ENCODE measurements around the gene TRAF2. TPM values are rescaled to one million over a fixed set of nuclear protein-coding genes. Genes with fewer than 3 reads are reported as not detected.

TRAF2 gene
- total and polyA plus RNA-seq, 2 donors (not counting 1 experiment from before 2014, with no cell fraction given), result 25.5 to 54.5 TPM

- Mint-ChIP-seq H3K4me1 (peaks cover 49% of the 10 kb centered on the region), H3K27me3 (no peaks in the 10 kb centered on the region), H3K27ac (no peak overlapping the region), H3K4me3 (no peak overlapping the region), H3K9me3 (ENCODE audit: insufficient read depth) (no peaks in the 10 kb centered on the region)
- Histone ChIP-seq H3K4me2 (replicated peaks; ENCODE audit: low read depth, low read length, poor library complexity, severe bottlenecking) (no peak overlapping the region), H3K4me3 (ENCODE audit: control extremely low read depth in 1 of 5, extremely low read depth in 1 of 5, insufficient read depth in 1 of 5, low read depth in 2 of 5, low read length in 4 of 5) (no peak overlapping the region), H3K27me3 (replicated peaks in 1 of 4; ENCODE audit: control extremely low read depth in 1 of 4, control insufficient read depth in 3 of 4, insufficient read depth in 4 of 4, low read length in 3 of 4) (no peaks in the 10 kb centered on the region), H3K4me1 (ENCODE audit: control insufficient read depth in 2 of 2, insufficient read depth in 2 of 2, low read length in 2 of 2) (peaks cover 24 to 45% of the 10 kb centered on the region in 2 donors), H3K9ac (ENCODE audit: low read length) (no peak overlapping the region), H3K27ac (ENCODE audit: low read length in 2 of 2) (no peak overlapping the region), H3K36me3 (replicated peaks in 1 of 2; ENCODE audit: control extremely low read depth in 1 of 2, control insufficient read depth in 1 of 2, extremely low read depth in 1 of 2, insufficient read depth in 2 of 2, low read length in 1 of 2) (peaks cover 0 to 40% of the 10 kb centered on the region in 2 experiments), H3K79me2 (ENCODE audit: control insufficient read depth, insufficient read depth, low read length) (peaks cover 80% of the 10 kb centered on the region), H2AFZ (ENCODE audit: insufficient read depth, low read depth, low read length, poor library complexity, severe bottlenecking) (no peak overlapping the region), H4K20me1 (ENCODE audit: control insufficient read depth, insufficient read depth, low read length, poor library complexity, severe bottlenecking) (peaks cover 59% of the 10 kb centered on the region), H3K9me3 (ENCODE audit: control extremely low read depth in 1 of 3, control insufficient read depth in 2 of 3, insufficient read depth in 1 of 3, low read length in 2 of 3) (no peaks in the 10 kb centered on the region)
- DNase-seq (no peak), ATAC-seq (ENCODE audit: low read depth) (no peak)
- TF ChIP-seq EZH2 (IDR thresholded peaks at IDR 0.05; ENCODE audit: borderline replicate concordance, insufficient read depth, low read depth, low read length, poor library complexity, severe bottlenecking) (no peak), CTCF (IDR thresholded peaks at IDR 0.05) (no peak)
- POLR2A ChIA-PET, result interaction anchor here (0.6 kb wide), 1 partner anchor 99 kb away, joined by 7 read pairs; no protein-coding TSS in a partner anchor
- intact Hi-C loops (cut with micrococcal nuclease), result no loop called here
- CTCF ChIA-PET, result interaction anchor here (0.7 to 2.6 kb wide), 3 partner anchors 17 to 136 kb away, joined by 3 to 12 read pairs (median 6); partner anchors contain the start of gene AJM1
- WGBS (ENCODE audit: insufficient coverage), result 96% methylated on average over 18 of the region's 21 CpGs
These were observed 12.3 kb downstream of the TRAF2 start for GRCh38 chr9:136898483-136899100.

- Histone ChIP-seq H4K20me1 (ENCODE audit: control insufficient read depth, insufficient read depth, low read length, poor library complexity, severe bottlenecking) (peaks cover 53% of the 10 kb centered on the region), H3K4me1 (ENCODE audit: control insufficient read depth in 2 of 2, insufficient read depth in 2 of 2, low read length in 2 of 2) (peaks cover 24 to 45% of the 10 kb centered on the region in 2 donors), H3K36me3 (replicated peaks in 1 of 2; ENCODE audit: control extremely low read depth in 1 of 2, control insufficient read depth in 1 of 2, extremely low read depth in 1 of 2, insufficient read depth in 2 of 2, low read length in 1 of 2) (peaks cover 0 to 40% of the 10 kb centered on the region in 2 experiments)
These were observed 12.9 kb downstream of the TRAF2 start for GRCh38 chr9:136899196-136899595.

More at GRCh38 chr9:136899196-136899595, 12.9 kb downstream of the TRAF2 start:
- peak overlapping the region in 1 of 2 donors; percentile 55 for H3K27ac ChIP-seq (ENCODE audit: low read length in 2 of 2)
- DNase-seq (peak; percentile 38), ATAC-seq (ENCODE audit: low read depth) (no peak)
- peaks cover 48% of the 10 kb centered on the region for H3K4me1 Mint-ChIP-seq
- peaks cover 80% of the 10 kb centered on the region for H3K79me2 ChIP-seq (ENCODE audit: control insufficient read depth, insufficient read depth, low read length)
- no peak overlapping the region for H3K9ac ChIP-seq (ENCODE audit: low read length)
- TF ChIP-seq CTCF (IDR thresholded peaks at IDR 0.05) (no peak), EZH2 (IDR thresholded peaks at IDR 0.05; ENCODE audit: borderline replicate concordance, insufficient read depth, low read depth, low read length, poor library complexity, severe bottlenecking) (no peak)
- H3K27me3 Mint-ChIP-seq, result no peaks in the 10 kb centered on the region
- no peak overlapping the region for H3K4me3 Mint-ChIP-seq
- H3K9me3 Mint-ChIP-seq (ENCODE audit: insufficient read depth), result no peaks in the 10 kb centered on the region
- H3K4me3 ChIP-seq (ENCODE audit: control extremely low read depth in 1 of 5, extremely low read depth in 1 of 5, insufficient read depth in 1 of 5, low read depth in 2 of 5, low read length in 4 of 5), result no peak overlapping the region
- no peak overlapping the region for H2AFZ ChIP-seq (ENCODE audit: insufficient read depth, low read depth, low read length, poor library complexity, severe bottlenecking)
- ChIA-PET POLR2A (no interaction called here), CTCF (interaction anchor here (1.8 to 2.6 kb wide), 2 partner anchors 56 to 136 kb away, joined by 6 to 12 read pairs; partner anchors contain the start of gene AJM1)
- H3K4me2 ChIP-seq (replicated peaks; ENCODE audit: low read depth, low read length, poor library complexity, severe bottlenecking), result no peak overlapping the region
- peak overlapping the region; percentile 84 for H3K27ac Mint-ChIP-seq
- H3K27me3 ChIP-seq (replicated peaks in 1 of 4; ENCODE audit: control extremely low read depth in 1 of 4, control insufficient read depth in 3 of 4, insufficient read depth in 4 of 4, low read length in 3 of 4), result no peaks in the 10 kb centered on the region
- intact Hi-C loops (cut with micrococcal nuclease), result no loop called here
- 85% methylated on average over 9 of the region's 9 CpGs for WGBS (ENCODE audit: insufficient coverage)
- H3K9me3 ChIP-seq (ENCODE audit: control extremely low read depth in 1 of 3, control insufficient read depth in 2 of 3, insufficient read depth in 1 of 3, low read length in 2 of 3), result no peaks in the 10 kb centered on the region
